K562 (cell line): Measurements from ENCODE around the gene PPCDC. TPM values are rescaled to one million over a fixed set of nuclear protein-coding genes. Genes with fewer than 3 reads are reported as not detected.

Source experiments
- AFF1 ChIP-seq, 2 experiments: fragments of 450-650 bp; IDR thresholded peaks; 2 replicates each; pipeline ENCODE4 v1.6.1; 2018; ENCODE audit warnings: mild to moderate bottlenecking in 2 of 2, low read depth in 1 of 2; ENCODE audit not compliant: partially characterized antibody in 2 of 2
- DIDO1 ChIP-seq: fragments of 450-650 bp; IDR thresholded peaks from 2 replicates; pipeline ENCODE4 v1.6.1; 2016; ENCODE audit warnings: low read depth, missing biosample characterization, missing genetic modification characterization
- ETV1 ChIP-seq: fragments of 450-650 bp; conservative IDR thresholded peaks from 2 replicates; pipeline ENCODE4 v1.6.1; 2016; ENCODE audit warnings: missing genetic modification characterization, control low read depth, low read depth, missing compliant biosample characterization
- ETV5 ChIP-seq: sonication (generic); formaldehyde crosslinking; IDR thresholded peaks from 2 replicates; pipeline ENCODE4 v1.4.0; 2020; ENCODE audit warnings: low read depth, mild to moderate bottlenecking, missing genetic modification reagents
- FIP1L1 ChIP-seq: fragments of 200-400 bp; formaldehyde crosslinking; IDR thresholded peaks from 2 replicates; pipeline ENCODE4 v1.6.1; 2018; ENCODE audit warnings: mild to moderate bottlenecking, low read depth, low read length; ENCODE audit not compliant: poor library complexity, severe bottlenecking
- FOXK1 ChIP-seq: sonication (generic); formaldehyde crosslinking; IDR thresholded peaks from 2 replicates; pipeline ENCODE4 v1.8.0; 2022; ENCODE audit warnings: missing genetic modification reagents, mild to moderate bottlenecking, borderline replicate concordance
- HCFC1 ChIP-seq: IDR thresholded peaks from 2 replicates; pipeline ENCODE4 v1.6.1; 2012; ENCODE audit warnings: low read depth, low read length, improper control_type of control experiment
- HMGN3 ChIP-seq: IDR thresholded peaks from 2 replicates; pipeline ENCODE4 v1.6.1; 2011; ENCODE audit warnings: borderline replicate concordance, low read depth, mild to moderate bottlenecking, mixed read lengths, low read length; ENCODE audit not compliant: insufficient read length; ENCODE audit errors: extremely low read depth
- KAT8 ChIP-seq: fragments of 450-650 bp; IDR thresholded peaks from 2 replicates; pipeline ENCODE4 v1.6.1; 2016; ENCODE audit warnings: low read depth, mild to moderate bottlenecking
- LARP7 ChIP-seq: fragments of 450-650 bp; IDR thresholded peaks from 2 replicates; pipeline ENCODE4 v1.6.1; 2016
- LEF1 ChIP-seq: fragments of 450-650 bp; IDR thresholded peaks from 2 replicates; pipeline ENCODE4 v1.6.1; 2016; ENCODE audit warnings: mild to moderate bottlenecking
- PCBP2 ChIP-seq: fragments of 200-400 bp; formaldehyde crosslinking; IDR thresholded peaks from 2 replicates; pipeline ENCODE4 v1.6.1; 2018; ENCODE audit warnings: low read length, low read depth, mild to moderate bottlenecking, moderate library complexity; ENCODE audit not compliant: poor library complexity, severe bottlenecking
- PTBP1 ChIP-seq: fragments of 200-400 bp; formaldehyde crosslinking; IDR thresholded peaks from 2 replicates; pipeline ENCODE4 v1.6.1; 2017; ENCODE audit warnings: low read depth, low read length
- RAD21 ChIP-seq, 2 experiments: fragments of 250-450 bp in 1 of 2; fragments of 450-650 bp in 1 of 2; sonication (Bioruptor Pico) in 1 of 2; formaldehyde crosslinking in 1 of 2; IDR thresholded peaks in 1 of 2; conservative IDR thresholded peaks in 1 of 2; 2 replicates each; pipeline versions ENCODE4 v1.4.0 to v1.8.0; 2020 to 2022; ENCODE audit warnings: mild to moderate bottlenecking in 2 of 2, moderate library complexity in 1 of 2
- RBM15 ChIP-seq: fragments of 200-400 bp; formaldehyde crosslinking; IDR thresholded peaks from 2 replicates; pipeline ENCODE4 v1.6.1; 2018; ENCODE audit warnings: mild to moderate bottlenecking, low read length, moderate library complexity; ENCODE audit not compliant: insufficient read depth
- STAT6 ChIP-seq: sonication (generic); formaldehyde crosslinking; IDR thresholded peaks from 2 replicates; pipeline ENCODE4 v1.8.1; 2023; ENCODE audit warnings: mild to moderate bottlenecking, missing genetic modification reagents
- U2AF1 ChIP-seq: fragments of 200-400 bp; formaldehyde crosslinking; optimal IDR thresholded peaks from 2 replicates; pipeline ENCODE3; 2017; ENCODE audit warnings: mild to moderate bottlenecking, low read depth, low read length, moderate library complexity
- ZBTB12 ChIP-seq: fragments of 250-450 bp; sonication (Bioruptor Pico); IDR thresholded peaks from 2 replicates; pipeline ENCODE4 v1.4.0; 2020
- ZNF121 ChIP-seq: sonication (generic); formaldehyde crosslinking; conservative IDR thresholded peaks from 2 replicates; pipeline ENCODE4 v1.8.0; 2022; ENCODE audit warnings: missing genetic modification reagents
- ZNF511 ChIP-seq: sonication (generic); formaldehyde crosslinking; IDR thresholded peaks from 2 replicates; pipeline ENCODE4 v1.8.0; 2022; ENCODE audit warnings: mild to moderate bottlenecking, missing genetic modification reagents
- ZNF583 ChIP-seq: fragments of 250-450 bp; sonication (Bioruptor Pico); IDR thresholded peaks from 2 replicates; pipeline ENCODE4 v1.4.0; 2020
- ZZZ3 ChIP-seq: fragments of 450-650 bp; IDR thresholded peaks from 2 replicates; pipeline ENCODE4 v1.6.1; 2016; ENCODE audit warnings: antibody characterized with exemption, mild to moderate bottlenecking, moderate library complexity
- polyA plus RNA-seq, 8 experiments: library from polyadenylated mRNA; depleted of rRNA in 4 of 8; stranded (reverse) in 5 of 8; unstranded in 3 of 8; fragments of >200 nt; fragmentation: Nextera tagmentation in 2 of 8; fragmentation: Illumina TruSeq in 1 of 8; extraction: Ambion mirVana in 2 of 8; extraction: Trizol in 1 of 8; gene quantifications; 2 replicates each; pipeline versions ENCODE4 v1.2.1 to v1.2.3, GENCODE V29; 2011 to 2014; ENCODE audit warnings: inconsistent platforms in 1 of 8, missing spikeins in 1 of 8
- total RNA-seq, 7 experiments: library from RNA; depleted of rRNA in 6 of 7; stranded (reverse); fragments of >200 nt in 6 of 7; fragmentation: Illumina TruSeq in 2 of 7; extraction: Trizol in 2 of 7; gene quantifications; 2 replicates each; pipeline versions ENCODE4 v1.2.1 to v1.2.3, GENCODE V29; 2011 to 2021; ENCODE audit warnings: low replicate concordance in 1 of 7

Gene PPCDC
- total and polyA plus RNA-seq, 9 of the 15 experiments (the other 6 are each of a cell fraction or from before 2014, with no cell fraction given), result 10.9 to 53.6 (median 16.7) TPM

GRCh38 chr15:75090388-75090734 lies 67.0 kb downstream of the PPCDC start (continued):
- TF ChIP-seq RAD21 (CRISPR knock-in tag; conservative IDR thresholded peaks at IDR 0.05 in 1 of 2, IDR thresholded peaks at IDR 0.05 in 1 of 2), result no peak
- no peak for TF ChIP-seq ZNF511 (CRISPR knock-in tag)
- TF ChIP-seq RBM15, result no peak
- TF ChIP-seq FOXK1 (CRISPR knock-in tag), result no peak
- TF ChIP-seq ZZZ3, result no peak
- no peak for TF ChIP-seq LARP7
- TF ChIP-seq KAT8, result no peak
- no peak; the same call in 1 of the 2 replicates for TF ChIP-seq ETV1 (tag)
- no peak for TF ChIP-seq HMGN3
- TF ChIP-seq ZBTB12 (CRISPR knock-in tag), result no peak
- TF ChIP-seq HCFC1, result no peak
- 0 out of 2 replicates have a peak, but pooled peaks have one; percentile 45 for TF ChIP-seq ETV5 (CRISPR knock-in tag)
- TF ChIP-seq U2AF1, result no peak
- TF ChIP-seq ZNF583 (CRISPR knock-in tag), result no peak
- no peak for TF ChIP-seq AFF1 (IDR thresholded peaks at IDR 0.05; ENCODE audit: low read depth in 1 of 2, partially characterized antibody in 2 of 2)
- no peak for TF ChIP-seq PTBP1
- no peak for TF ChIP-seq ZNF121 (CRISPR knock-in tag)
- no peak for TF ChIP-seq FIP1L1
- TF ChIP-seq STAT6 (CRISPR knock-in tag), result no peak
- TF ChIP-seq LEF1, result no peak
- TF ChIP-seq PCBP2, result no peak
- TF ChIP-seq DIDO1, result no peak
